Kidney epithelial cell (primary cell): Measurements from ENCODE around the gene GNAZ. TPM values are rescaled to one million over a fixed set of nuclear protein-coding genes. Genes with fewer than 3 reads are reported as not detected.

Source experiments
- DNase-seq: peaks from one replicate; pipeline ENCODE4 v3.0.0-alpha.2; 2010; ENCODE audit warnings: low read depth
- H3K27me3 ChIP-seq: 2 replicates; pipeline ENCODE4 v1.6.0; 2011; ENCODE audit warnings: low read length; ENCODE audit not compliant: control insufficient read depth, insufficient read depth
- H3K36me3 ChIP-seq: 2 replicates; pipeline ENCODE4 v1.5.1; 2011; ENCODE audit warnings: low read length; ENCODE audit not compliant: control insufficient read depth, insufficient read depth
- H3K4me3 ChIP-seq: 2 replicates; pipeline ENCODE4 v1.5.1; 2011; ENCODE audit warnings: low read depth, mild to moderate bottlenecking, control low read depth, low read length
- total RNA-seq: library from RNA; depleted of rRNA; stranded (reverse); fragments of >200 nt; gene quantifications from 2 replicates; pipeline ENCODE4 v1.2.3, GENCODE V29; 2015
- TF ChIP-seq, protein P1 (sequence below): IDR thresholded peaks from 2 replicates; pipeline ENCODE4 v1.5.1; 2011; ENCODE audit warnings: mild to moderate bottlenecking, moderate library complexity, low read length, control low read depth, inconsistent platforms; ENCODE audit not compliant: insufficient read depth, poor library complexity, severe bottlenecking

GNAZ gene
- total RNA-seq, 1 donor from 2014 or later, result 9.2 TPM

DNA sequence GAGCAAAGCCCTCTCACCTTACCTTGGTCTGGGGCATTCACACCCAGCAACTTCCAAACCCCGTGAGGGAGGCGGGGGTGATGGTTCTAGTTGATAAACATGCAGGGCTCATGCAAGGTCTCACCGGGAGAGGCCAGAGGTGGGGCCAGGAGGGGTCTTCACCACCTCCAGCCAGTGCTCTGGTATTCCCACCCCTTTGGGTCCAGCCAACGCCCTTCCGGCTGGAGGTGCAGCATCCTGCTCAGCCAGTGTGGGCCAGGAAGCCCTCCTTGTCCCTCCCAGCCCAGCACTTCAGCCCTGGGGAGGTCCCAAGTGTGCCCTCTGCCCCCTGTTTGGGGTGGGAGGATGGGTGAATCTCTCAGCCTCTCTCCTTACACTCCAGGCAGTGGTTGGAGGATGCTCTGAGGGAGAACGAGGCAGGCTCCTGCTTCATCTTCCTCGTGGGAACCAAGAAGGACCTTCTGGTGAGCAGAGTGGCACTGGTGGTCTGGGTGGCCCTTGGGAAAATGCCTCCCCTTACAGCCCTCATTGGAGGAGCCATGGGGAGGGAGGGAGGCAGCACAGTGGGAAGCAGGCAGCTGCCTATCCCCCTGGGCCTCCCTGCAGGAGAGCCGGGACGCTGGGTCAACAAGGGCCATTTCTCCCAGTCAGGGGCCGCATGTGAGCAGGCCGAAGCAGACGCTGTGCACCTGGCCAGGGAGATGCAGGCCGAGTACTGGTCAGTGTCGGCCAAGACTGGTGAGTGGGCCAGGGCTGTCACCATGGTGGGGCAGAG lies 88.4 kb downstream of the GNAZ start:
- Histone ChIP-seq H3K4me3 (no peak overlapping the region), H3K27me3 (no peaks in the 10 kb centered on the region)
- TF ChIP-seq, protein P1, sequence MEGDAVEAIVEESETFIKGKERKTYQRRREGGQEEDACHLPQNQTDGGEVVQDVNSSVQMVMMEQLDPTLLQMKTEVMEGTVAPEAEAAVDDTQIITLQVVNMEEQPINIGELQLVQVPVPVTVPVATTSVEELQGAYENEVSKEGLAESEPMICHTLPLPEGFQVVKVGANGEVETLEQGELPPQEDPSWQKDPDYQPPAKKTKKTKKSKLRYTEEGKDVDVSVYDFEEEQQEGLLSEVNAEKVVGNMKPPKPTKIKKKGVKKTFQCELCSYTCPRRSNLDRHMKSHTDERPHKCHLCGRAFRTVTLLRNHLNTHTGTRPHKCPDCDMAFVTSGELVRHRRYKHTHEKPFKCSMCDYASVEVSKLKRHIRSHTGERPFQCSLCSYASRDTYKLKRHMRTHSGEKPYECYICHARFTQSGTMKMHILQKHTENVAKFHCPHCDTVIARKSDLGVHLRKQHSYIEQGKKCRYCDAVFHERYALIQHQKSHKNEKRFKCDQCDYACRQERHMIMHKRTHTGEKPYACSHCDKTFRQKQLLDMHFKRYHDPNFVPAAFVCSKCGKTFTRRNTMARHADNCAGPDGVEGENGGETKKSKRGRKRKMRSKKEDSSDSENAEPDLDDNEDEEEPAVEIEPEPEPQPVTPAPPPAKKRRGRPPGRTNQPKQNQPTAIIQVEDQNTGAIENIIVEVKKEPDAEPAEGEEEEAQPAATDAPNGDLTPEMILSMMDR, result no peak

DNA sequence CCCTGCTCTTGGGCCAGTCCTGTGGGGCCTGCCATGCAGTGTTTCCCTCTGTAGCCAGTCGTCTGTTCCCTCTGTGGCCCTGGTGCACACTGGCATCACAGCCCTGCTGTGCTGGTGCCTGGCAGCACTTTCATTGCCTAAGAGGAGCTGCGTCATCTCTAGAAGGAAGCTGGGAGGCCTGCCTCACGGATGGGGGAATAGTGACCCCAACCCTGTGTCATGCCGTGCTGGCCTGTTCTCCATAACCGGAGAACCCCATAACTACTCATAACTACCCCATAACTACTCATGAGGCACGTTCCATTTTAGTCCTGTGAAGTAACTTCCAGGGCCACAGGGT lies 88.9 kb downstream of the GNAZ start:
- no peaks in the 10 kb centered on the region for H3K36me3 ChIP-seq
- H3K27me3 ChIP-seq, result no peaks in the 10 kb centered on the region
- H3K4me3 ChIP-seq, result no peak overlapping the region
- TF ChIP-seq, protein P1, result no peak
- DNase-seq, result no peak

More for the DNA sequence above, 88.4 kb downstream of the GNAZ start:
- no peaks in the 10 kb centered on the region for H3K36me3 ChIP-seq
- no peak for DNase-seq

DNA sequence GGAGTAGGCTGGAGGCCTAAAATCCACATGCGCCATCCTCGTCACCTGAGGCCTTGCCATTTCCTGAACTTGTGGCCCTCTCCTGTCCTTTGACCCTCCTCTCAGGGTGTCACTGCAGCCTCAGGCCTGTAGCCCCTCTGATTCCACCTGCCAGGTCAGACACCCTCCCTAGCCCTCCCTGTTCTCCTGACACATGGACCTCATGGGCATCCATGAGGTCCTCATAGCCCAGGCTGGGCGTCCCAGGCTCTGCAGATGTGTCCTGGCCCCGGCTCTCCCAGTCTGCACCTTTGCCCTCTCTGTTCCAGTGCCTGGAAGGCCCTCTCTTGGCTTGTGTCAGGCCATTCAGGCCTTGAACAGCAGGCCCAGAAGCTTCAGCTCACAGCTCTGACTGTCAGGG lies 90.7 kb downstream of the GNAZ start:
- no peak for DNase-seq
- H3K4me3 ChIP-seq, result no peak overlapping the region
- no peaks in the 10 kb centered on the region for H3K27me3 ChIP-seq
- H3K36me3 ChIP-seq, result no peaks in the 10 kb centered on the region
- TF ChIP-seq, protein P1, result no peak

DNA sequence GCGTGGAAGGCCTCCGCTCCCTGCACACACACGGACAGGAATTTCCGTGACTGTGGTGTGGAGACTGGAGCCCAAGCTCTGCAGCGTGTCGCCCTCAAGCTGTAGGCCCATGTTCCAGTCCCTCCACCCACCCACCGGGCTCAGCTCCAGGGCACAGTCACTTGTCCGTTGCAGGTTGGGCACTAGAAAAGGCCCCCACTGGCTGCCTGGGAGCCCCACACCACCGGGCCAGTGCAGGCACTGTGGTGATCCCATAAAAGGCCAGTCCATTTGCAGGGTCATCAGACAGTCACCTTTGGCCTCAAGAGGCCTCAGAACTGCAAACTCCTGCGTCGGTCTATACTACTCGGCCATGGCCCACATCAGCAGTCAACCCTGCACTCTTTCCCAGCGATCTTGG lies 91.3 kb downstream of the GNAZ start:
- Histone ChIP-seq H3K4me3 (no peak overlapping the region), H3K27me3 (no peaks in the 10 kb centered on the region), H3K36me3 (no peaks in the 10 kb centered on the region)
- DNase-seq, result no peak
- TF ChIP-seq, protein P1, result no peak

DNA sequence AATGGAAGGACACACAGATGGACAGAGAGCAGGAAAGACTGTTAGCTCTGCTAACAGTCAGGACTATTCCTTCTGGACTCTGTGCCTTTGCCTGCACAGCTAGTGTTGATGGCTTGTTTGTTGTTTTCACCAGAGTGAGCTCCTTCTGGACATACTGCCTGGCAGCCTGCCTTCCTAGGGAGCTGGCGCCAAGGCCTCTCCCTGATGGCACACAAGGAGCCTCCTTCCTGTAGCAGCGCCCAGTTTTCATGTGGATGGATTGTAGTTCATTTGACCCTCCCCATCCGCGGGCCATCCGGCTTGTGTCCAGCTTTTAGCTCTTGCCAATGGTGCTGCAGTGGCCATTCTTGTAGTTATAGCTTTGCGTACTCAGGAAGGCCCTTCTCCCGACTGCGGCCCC lies 93.3 kb downstream of the GNAZ start:
- Histone ChIP-seq H3K27me3 (peaks cover 2% of the 10 kb centered on the region), H3K36me3 (no peaks in the 10 kb centered on the region), H3K4me3 (no peak overlapping the region)
- TF ChIP-seq, protein P1, result no peak
- DNase-seq, result no peak

DNA sequence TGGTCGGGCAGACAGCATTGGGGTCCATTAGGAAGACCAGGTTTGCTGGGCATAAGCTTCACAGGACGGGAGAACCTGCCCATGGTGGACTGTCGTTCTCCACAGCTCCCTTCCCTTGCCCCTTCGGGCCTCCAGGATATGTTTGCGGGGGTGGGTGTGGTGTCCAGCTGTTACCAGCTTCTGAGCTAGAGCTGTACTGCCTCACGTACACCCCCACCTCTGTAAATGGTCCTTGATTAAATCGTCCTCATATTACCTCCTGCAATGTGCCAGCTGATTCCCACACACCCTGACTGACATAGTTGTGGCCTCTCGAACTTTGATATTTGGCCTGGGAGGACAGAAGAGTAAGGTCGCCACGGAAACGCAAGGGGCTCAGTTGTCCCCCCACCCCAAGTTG lies 93.8 kb downstream of the GNAZ start:
- no peaks in the 10 kb centered on the region for H3K36me3 ChIP-seq
- no peak for DNase-seq
- TF ChIP-seq, protein P1, result no peak
- H3K4me3 ChIP-seq, result no peak overlapping the region
- H3K27me3 ChIP-seq, result peaks cover 2% of the 10 kb centered on the region
